ENCODE data around the gene MYPN.

GRCh38 chr10:68163735-68164134 lies 54.4 kb downstream of the MYPN start:
- no peak for TF ChIP-seq POLR2A (IDR thresholded peaks at IDR 0.05; ENCODE audit: low read depth, low read length)
- no peak for TF ChIP-seq TAF1 (IDR thresholded peaks at IDR 0.05; ENCODE audit: low read depth, low read length)

Data from GM12891 (cell line).